Vagina (tissue), 2 donors: ENCODE data around the gene EXOC6.

Experiments used
- CTCF ChIP-seq, 3 experiments: fragments of 450-650 bp in 2 of 3; fragments of 200-600 bp in 1 of 3; sonication (generic) in 1 of 3; IDR thresholded peaks; one replicate each; pipeline ENCODE4 v1.5.1; 2017 to 2019; ENCODE audit warnings: antibody characterized with exemption in 3 of 3, mild to moderate bottlenecking in 2 of 3, moderate library complexity in 2 of 3
- POLR2A ChIP-seq, 2 donors: fragments of 450-650 bp; IDR thresholded peaks; one replicate each; pipeline ENCODE4 v1.6.1; 2017; ENCODE audit warnings: antibody characterized with exemption in 2 of 2, mild to moderate bottlenecking in 2 of 2, moderate library complexity in 2 of 2

GRCh38 chr10:92890471-92890870, 42.2 kb downstream of the EXOC6 start:
- TF ChIP-seq POLR2A (IDR thresholded peaks at IDR 0.05), result no peak
- TF ChIP-seq CTCF (IDR thresholded peaks at IDR 0.05), result no peak
